ENCODE measurements around the gene PPP1CB. TPM values are rescaled to one million over a fixed set of nuclear protein-coding genes. Genes with fewer than 3 reads are reported as not detected.

The PPP1CB gene
- total and polyA plus RNA-seq, 12 donors, result 81.8 to 525 (median 418) TPM

DNA sequence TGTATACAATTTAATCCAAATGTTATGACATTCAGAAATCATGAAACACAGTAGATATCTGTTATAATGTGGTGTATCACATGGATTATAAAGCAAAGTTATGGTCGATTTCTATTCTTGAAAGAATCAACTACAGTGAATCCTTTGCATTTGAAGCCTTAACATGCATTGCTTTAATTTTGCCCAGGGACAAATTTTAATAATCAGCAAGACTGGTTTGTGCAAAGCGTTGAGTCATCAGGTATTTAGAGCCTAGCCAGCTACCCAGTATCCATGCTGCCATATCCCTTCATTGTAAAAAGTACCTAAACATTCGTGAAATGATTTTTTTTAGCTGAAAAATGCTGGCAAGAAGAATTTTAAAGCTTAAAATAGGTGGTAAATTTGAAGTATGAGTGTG, 50.1 kb downstream of the PPP1CB start:
- ATAC-seq (peak in 1 of 8 donors; percentile 36), DNase-seq (no peak)
- H3K27ac ChIP-seq, result no peak overlapping the region
- TF ChIP-seq, protein P1, sequence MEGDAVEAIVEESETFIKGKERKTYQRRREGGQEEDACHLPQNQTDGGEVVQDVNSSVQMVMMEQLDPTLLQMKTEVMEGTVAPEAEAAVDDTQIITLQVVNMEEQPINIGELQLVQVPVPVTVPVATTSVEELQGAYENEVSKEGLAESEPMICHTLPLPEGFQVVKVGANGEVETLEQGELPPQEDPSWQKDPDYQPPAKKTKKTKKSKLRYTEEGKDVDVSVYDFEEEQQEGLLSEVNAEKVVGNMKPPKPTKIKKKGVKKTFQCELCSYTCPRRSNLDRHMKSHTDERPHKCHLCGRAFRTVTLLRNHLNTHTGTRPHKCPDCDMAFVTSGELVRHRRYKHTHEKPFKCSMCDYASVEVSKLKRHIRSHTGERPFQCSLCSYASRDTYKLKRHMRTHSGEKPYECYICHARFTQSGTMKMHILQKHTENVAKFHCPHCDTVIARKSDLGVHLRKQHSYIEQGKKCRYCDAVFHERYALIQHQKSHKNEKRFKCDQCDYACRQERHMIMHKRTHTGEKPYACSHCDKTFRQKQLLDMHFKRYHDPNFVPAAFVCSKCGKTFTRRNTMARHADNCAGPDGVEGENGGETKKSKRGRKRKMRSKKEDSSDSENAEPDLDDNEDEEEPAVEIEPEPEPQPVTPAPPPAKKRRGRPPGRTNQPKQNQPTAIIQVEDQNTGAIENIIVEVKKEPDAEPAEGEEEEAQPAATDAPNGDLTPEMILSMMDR (IDR thresholded peaks at IDR 0.05), result no peak
- H3K9me3 ChIP-seq, result peaks cover 0 to 15% (median 0%) of the 10 kb centered on the region in 11 donors
- no peak overlapping the region for H3K4me3 ChIP-seq
- H3K27me3 ChIP-seq, result no peaks in the 10 kb centered on the region
- 92% methylated on average over 3 of the region's 3 CpGs for WGBS, 2 donors
- intact Hi-C loops (cut with DNase I), result no loop called here
- peaks cover 0 to 5% (median 2%) of the 10 kb centered on the region in 9 donors for H3K4me1 ChIP-seq
- peaks cover 0 to 100% (median 56%) of the 10 kb centered on the region in 9 donors for H3K36me3 ChIP-seq

DNA sequence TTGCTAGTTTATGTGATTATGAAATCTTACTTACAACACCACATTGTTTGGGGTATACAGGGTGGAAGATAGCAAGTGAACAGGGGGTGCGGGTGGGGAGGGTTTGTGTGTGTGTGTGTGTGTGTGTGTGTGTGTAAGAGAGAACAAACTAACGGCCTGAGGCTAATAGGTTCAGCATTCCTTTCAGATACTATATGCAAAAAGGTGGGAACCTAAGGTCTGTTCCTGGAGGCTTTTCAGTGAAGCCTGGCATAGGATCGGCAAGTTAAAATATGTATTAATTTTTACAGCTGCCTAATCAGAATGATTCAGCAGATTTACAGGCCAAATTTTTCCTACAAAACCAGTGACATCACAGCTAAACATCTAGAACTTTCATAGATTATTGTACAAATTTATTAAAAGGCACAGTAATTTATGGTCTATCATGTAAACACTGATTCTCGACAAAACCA, 51.4 kb downstream of the PPP1CB start:
- intact Hi-C loops (cut with DNase I), result no loop called here

DNA sequence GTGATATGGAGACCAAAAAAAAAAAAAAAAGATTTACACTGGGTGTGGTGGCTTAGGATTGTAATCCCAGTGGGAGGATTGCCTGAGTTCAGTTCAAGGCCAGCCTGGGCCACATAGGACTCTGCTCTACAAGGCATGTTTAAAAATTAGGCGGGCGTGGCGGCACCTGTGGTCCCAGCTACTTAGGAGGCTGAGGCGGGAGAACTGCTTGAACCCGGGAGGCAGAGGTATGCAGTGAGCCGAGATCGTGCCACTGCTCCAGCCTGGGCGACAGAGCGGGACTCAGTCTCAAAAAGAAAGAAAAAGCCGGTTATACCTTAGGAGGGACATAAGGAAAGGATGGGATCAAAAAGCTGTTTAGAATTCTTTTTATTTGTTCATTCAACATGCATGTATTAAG, 58.3 kb downstream of the PPP1CB start:
- intact Hi-C loops (cut with DNase I), result loop anchor here in 2 of 10 donors (10.0 kb wide), 2 partner anchors 215 to 245 kb away; no protein-coding TSS in a partner anchor
- TF ChIP-seq, protein P1 (IDR thresholded peaks at IDR 0.05), result no peak
- peaks cover 0 to 6% (median 0%) of the 10 kb centered on the region in 7 donors for H3K27me3 ChIP-seq
- H3K27ac ChIP-seq, result no peak overlapping the region
- H3K4me3 ChIP-seq, result peak overlapping the region in 8 of 10 donors; percentile 43 to 64 (median 62)
- peaks cover 0 to 21% (median 12%) of the 10 kb centered on the region in 9 donors for H3K4me1 ChIP-seq
- H3K9me3 ChIP-seq, result no peaks in the 10 kb centered on the region
- DNase-seq (no peak), ATAC-seq (peak in 2 of 8 donors; percentile 5 to 13)
- WGBS, 2 donors, result 82 to 90% methylated on average over 10 of the region's 10 CpGs
- peaks cover 0 to 25% (median 11%) of the 10 kb centered on the region in 9 donors for H3K36me3 ChIP-seq

More for the DNA sequence above, 51.4 kb downstream of the PPP1CB start:
- TF ChIP-seq, protein P1 (IDR thresholded peaks at IDR 0.05), result no peak
- Histone ChIP-seq H3K9me3 (peaks cover 0 to 2% (median 0%) of the 10 kb centered on the region in 11 donors), H3K27me3 (no peaks in the 10 kb centered on the region), H3K27ac (no peak overlapping the region), H3K36me3 (peaks cover 0 to 90% (median 51%) of the 10 kb centered on the region in 9 donors), H3K4me1 (peaks cover 0 to 5% (median 0%) of the 10 kb centered on the region in 9 donors), H3K4me3 (no peak overlapping the region)
- ATAC-seq (no peak), DNase-seq (no peak)
- WGBS, 2 donors, result 78 to 80% methylated on average over 4 of the region's 4 CpGs

DNA sequence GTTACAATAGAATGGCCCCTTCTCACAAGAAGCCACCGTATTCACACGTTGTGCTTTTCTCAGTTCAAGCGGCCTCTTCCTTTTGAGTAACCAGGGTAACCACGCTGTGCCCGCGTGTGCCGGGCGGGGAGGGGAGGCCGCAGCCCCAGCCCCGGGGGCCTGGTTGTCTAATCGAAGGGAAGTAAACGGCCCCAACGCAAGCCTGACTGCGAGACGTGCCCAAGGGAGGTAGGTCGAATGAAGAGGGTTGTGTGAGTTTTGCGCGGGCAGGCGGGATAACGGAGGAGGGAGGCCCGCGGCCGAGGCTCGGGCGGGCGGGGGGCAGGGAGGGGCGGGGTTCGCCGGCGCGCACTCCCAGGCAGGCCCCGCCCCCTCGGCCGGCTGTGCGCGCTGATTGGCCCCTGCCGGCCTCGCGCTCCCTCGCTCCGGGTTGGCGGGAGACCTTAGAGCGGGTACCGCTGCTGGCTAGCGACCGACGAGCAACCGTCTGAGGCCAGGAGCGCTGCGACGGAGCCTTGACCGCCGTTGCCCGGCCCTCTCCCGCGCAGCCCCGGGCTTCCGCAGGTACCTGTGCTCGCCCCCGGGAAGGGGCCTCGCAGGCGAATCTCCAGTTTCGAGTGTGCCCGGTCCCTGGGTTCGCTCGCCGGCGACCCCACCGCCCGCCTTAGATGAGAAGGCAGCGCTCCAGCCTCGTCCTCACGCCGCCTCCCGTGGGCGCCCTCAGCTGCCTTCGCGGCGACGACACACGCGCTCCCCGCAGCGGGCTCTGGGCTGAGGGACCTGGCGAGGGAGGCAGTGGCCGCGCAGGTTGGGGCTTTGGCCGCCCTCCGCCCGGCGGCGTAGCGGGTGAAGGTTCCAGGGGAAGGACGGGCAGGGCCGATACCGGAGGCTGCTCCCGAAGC, 59.0 kb downstream of the PPP1CB start, which contains the start of gene SPDYA:
Gene SPDYA, plus strand, starts transcription at position 451 of the 902 bp plus-strand sequence. CDS start 5,181 bp downstream, outside the sequence.
- TF ChIP-seq, protein P1 (IDR thresholded peaks at IDR 0.05), result peak in 3 of 9 donors; percentile 16 to 22 (median 19)
- Histone ChIP-seq H3K4me3 (peak within 1 kb of the TSS; percentile 22 to 64 (median 58)), H3K4me1 (peaks cover 0 to 21% (median 12%) of the 10 kb centered on the region in 9 donors), H3K27me3 (peaks cover 0 to 6% (median 0%) of the 10 kb centered on the region in 7 donors), H3K9me3 (no peaks in the 10 kb centered on the region), H3K27ac (no peak within 1 kb of the TSS), H3K36me3 (peaks cover 0 to 18% (median 5%) of the 10 kb centered on the region in 9 donors)
- peak; percentile 57 to 76 for DNase-seq
- intact Hi-C loops (cut with DNase I), result loop anchor here in 2 of 10 donors (10.0 kb wide), 2 partner anchors 216 to 246 kb away; no protein-coding TSS in a partner anchor
- 2 to 3% methylated on average over 87 to 97 of the region's 97 CpGs for WGBS, 2 donors
- peak; percentile 90 to 96 (median 94) for ATAC-seq

All from heart right ventricle (tissue), 16 donors.